HG02943 (cell line): ENCODE data around the gene LRRC8C.

ENCODE experiments used
- ATAC-seq: cut with Tn5 transposase; IDR thresholded peaks from one replicate; pipeline ENCODE4 v1.9.1; 2021; ENCODE audit warnings: mild to moderate bottlenecking, low read depth, moderate library complexity; ENCODE audit not compliant: unreplicated experiment

The LRRC8C gene

DNA sequence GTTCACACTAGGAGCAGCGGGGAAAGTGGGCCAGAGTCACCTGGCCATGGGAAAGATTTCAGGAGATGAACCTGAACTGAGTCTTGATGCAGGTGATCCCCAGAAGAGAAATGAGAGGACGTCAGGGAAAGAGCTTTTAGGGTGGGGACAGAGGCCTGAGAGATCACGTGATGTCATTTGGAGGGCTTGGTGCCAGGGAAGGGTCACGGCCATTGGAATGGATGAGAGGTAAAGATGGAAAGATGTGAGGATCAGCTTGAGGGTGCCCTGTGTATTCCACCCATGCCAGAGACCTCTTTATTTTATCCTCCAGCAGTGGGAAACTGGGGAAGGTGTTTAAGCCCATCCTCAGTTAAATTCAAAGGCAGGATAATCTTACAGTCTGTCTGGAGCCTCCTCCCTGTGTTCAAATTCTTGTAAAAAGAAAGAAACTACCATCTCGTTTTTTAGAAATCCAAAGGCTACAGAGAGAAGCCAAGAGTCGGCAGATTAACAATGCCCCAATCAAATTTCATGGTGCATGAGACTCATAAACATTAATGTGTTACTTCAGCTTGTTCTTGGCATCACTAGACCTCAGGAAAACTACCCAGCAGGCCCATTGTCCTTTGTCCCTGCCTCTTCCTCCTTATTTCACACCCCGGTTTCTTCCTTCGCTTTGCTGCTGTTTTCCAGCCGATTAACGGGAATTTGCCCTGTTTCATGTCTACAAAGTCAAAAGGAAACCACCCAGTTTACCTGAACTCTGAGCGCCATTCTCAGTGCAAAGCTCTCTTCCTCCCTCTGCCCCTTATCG lies 94.8 kb downstream of the LRRC8C start:
- ATAC-seq, result no peak

DNA sequence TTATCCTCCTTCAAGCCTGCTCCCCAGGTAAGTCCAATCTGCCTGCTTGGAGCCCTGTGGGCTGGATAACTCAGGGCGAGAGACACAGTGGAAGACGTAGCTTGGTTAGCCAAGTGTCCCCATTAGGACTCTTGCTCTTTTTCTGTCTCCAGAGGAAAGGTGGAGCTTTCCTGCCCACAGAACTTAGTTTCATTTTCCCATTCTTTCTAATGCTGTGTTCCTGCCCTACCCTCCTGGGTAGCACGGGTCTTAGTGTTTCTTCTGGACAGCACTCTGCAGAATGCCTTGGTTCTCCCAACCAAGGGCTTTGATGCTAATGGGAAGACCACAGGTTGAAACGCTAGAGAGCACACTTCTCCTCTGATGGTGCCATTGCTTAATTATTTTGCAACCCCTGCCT lies 95.5 kb downstream of the LRRC8C start:
- ATAC-seq, result no peak

DNA sequence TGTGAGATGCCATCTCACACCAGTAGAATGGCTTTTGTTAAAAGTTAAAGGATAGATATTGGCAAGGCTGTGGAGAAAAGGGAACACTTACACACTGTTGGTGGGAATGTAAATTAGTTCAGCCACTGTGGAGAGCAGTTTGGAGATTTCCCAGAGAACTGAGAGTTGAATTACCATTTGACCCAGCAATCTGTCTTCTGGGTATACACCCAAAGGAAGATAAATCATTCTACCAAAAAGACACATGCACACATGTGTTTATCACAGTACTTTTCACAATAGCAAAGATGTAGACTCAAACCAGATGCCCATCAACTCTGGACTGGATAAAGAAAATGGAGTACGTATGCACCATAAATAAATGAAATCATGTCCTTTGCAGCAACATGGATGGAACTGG lies 99.3 kb downstream of the LRRC8C start:
- no peak for ATAC-seq

DNA sequence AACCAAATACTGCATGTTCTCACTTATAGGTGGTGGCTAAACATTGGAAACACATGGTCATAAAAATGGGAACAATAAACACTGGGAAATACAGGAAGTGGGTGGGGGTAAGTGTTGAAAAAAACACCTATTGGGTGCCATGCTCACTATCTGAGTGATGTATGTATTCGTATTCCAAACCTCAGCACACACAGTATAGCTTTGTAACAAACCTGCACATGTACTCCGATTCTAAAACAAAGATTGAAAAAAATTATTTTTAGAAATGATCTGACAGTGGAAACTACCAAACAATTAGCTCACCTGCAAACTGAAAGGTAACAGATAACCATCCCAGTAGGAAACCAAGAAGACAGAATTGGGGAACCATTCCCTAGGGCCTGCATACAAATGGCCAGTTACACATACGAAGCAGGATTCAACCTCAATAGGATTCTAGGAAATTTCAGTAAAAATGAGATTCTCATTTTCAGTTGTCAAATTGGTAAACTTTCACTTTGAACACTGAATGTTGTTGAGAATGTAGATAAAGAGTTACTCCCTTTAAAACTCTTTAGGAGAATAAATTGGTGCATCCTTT lies 99.8 kb downstream of the LRRC8C start:
- ATAC-seq, result no peak

DNA sequence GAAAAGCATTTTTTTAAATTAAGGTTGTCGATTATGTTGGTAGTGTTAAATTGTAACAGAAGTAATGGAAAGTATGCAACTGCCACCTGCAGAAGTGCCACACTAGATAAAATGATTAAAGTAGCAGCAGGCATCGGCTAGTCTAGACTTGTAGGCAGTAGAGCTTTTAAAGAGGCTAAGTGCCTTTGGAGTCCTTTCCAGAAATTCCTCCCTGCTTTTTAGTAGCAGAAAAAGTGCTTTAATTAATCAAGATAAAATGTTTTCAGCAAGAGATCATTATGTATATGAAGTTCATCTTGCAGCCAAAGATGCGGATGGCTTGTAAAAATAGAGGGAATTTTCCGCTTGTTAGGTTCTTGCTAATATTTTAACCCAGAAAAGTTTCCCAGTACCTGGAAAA lies 100.8 kb downstream of the LRRC8C start:
- ATAC-seq, result no peak

DNA sequence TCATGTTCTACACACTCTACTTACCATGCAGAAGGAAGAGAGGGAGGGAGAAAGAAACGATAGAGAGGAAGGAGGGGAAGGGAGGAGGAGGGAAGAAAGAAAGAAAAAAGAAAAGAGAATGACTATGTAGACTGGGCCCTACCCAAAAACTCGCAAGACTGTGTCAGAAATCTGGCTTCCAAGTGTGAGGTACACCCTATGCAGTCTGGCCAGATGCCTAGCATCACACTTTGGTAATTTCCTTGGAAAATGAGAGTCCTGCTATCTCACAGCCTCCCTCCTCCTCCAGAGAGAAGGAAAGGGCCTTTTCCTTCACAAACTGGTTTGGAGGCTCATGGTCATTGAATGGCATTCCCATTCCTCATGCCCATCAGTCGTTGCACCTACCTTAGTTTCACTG lies 101.5 kb downstream of the LRRC8C start:
- ATAC-seq, result no peak

DNA sequence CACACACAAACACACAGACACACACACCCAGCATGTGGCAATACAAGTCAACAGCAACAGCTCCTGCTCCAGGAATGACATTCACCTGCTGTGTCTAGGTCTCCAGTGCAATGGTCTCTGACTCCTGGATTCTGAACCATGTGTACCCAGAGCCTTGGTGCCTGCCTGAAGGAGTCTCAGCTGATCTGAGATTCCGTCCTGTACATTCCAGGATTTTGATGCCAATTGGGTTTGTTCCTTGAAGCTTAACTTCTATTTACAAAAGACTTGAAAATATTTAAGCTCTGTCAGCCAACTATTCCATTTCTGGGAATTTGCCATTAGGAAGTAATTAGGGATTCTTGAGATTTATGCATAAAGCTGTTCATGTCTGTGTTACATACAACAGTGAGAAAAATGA lies 102.6 kb downstream of the LRRC8C start:
- no peak for ATAC-seq

DNA sequence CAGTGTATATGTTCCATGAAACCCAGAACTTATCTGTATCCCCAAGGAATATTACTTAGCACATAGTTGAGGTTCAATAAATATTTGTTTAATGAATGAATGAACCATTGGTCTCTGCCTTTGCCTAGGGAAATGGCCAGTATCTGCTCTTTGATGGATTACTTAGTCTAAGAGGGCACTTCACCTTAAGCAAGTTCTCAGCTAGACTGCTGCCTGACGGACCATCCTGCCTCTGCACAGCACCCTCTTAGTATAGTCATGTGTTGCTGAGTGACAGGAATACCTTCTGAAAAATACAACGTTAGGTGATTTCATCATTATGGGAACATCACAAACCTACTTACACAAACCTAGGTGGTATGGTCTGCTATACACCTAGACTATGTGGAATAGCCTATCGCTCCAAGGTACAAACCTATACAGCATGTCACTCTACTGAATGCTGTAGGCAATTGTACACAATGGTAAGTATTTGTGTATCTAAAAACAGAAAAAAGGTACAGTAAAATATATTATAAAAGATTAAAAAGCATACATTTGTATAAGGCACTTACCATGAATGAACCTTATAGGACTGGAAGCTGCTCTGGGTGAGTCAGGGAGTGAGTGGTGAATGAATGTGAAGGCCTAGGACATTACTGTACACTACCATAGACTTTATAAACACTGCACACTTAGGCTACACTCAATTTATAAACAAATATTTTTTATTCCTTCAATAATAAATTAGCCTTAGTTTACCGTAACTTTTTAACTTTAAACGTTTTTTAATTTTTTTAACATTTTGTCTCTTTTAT lies 104.2 kb downstream of the LRRC8C start:
- no peak for ATAC-seq

DNA sequence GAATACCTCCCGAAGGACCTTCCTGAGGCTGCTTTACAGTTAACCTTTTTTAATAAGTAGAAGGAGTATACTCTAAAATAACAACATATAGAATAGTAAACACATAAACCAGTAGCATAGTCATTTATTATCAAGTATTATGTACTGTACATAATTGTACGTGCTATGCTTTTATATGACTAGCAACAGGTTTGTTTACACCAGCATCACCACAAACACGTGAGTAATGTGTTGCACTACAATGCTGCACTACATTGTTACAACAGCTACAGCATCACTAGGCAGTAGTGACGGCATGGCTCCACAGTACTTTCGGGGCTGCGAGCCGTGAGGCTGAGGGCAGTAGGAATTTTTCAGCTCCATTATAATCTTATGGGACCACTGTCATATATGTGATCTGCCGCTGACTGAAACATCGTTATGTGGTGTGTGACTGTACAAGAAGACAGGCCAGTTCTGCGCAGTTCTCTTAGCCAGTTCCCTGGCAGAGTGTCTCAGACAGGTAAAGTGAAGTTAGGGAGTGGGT lies 105.1 kb downstream of the LRRC8C start:
- no peak for ATAC-seq

DNA sequence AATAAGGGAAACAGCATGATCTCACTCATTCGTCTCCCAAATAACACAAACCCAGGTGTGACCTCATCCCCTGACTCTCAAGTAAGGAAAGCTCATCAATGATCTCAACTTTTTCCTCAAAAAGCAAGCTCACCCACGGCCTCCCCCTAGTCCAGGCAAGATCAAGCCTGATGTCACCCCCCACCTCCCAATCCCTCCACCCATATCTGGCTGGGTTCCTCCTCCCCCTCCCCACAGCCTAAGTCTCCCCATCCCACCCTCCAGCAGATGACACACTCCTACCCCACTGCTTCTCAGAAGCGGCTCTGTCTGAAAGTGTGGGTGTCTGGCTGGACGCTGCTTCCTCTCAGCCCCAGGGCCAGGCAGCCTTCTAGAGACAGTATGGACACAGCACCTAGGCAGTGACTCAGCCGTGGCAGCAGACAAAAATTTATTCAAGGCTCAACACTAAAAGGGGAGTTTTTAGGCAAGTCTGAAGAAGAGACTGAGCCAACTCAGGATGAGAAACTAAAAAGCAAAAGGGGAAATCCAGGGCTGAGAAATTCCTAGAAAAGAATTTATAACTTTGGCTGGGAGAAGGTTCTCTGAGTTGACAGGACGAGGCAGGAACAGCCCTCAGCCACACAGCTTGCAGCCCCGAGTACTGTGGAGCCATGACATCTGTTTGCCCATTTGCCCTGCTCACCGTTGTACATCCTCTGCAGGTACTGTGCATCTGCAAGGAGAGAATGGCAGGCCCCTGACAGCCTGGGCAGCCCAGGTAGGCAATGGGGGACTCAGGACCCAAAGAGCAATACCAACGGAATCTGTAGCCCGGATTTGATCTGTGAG lies 106.3 kb downstream of the LRRC8C start:
- ATAC-seq, result no peak

DNA sequence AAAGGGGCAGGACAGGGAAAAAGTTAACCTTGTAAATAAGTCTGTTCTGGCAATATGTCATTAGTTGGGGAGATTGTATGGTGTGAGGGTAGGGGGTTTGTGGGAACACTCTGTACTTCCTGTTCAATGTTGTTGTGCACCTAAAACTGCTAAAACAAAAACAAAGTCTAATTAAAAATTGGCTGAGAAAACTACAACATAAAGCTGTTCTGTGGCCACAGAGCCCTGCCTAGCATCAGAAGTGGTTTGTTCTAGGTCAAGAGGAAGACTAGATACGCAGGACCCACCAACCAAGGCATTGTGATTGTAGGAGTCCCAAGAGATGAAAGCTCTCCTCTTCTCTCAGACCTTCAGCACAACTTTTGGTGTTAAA lies 106.9 kb downstream of the LRRC8C start:
- no peak for ATAC-seq

DNA sequence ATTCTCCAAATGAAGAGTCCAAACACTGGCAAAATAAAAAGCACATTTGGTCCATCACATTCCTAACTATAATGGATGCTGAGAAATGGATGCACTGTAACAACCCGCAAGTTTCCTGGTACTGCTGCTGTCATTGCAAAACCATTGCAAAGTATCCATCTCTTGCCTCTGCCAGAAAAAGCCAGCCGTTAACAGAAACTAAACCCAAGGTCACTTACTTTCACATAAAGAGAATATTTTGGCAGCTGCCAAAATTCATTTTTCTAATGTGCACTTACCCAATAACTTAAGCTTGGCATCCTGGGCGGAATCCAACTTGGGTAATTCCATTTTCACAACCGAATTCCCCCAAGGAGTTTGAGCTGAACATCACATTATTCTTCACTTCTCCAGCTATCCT lies 110.9 kb downstream of the LRRC8C start:
- no peak for ATAC-seq

DNA sequence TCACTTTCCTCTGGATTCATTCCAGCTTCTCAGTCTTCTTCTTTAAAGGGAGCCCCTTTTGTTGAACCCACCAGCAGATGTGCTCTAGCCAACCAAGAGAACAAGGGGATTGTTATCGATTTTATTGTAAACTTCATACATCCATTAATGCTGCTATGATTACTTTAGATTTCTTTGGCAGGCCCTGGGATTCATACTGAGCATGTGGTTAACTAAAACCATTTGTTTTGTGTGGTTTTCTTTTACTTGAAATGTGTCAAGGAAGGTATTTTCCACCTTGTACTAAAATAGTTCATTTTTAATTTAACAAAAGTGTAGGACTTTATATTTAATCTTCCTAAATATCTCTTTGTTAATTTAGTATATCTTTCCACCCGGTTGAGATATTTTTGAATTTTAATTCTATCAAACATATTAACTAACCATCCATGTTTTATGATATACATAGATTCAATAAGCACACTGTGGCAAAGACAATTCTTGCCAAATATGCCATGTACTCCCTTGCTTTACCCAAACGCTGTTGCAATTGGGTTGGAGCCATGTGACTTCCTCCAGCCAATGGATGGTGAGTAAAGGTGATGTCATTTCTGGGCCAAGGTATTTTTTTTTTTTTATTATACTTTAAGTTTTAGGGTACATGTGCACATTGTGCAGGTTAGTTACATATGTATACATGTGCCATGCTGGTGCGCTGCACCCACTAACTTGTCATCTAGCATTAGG lies 113.7 kb downstream of the LRRC8C start:
- ATAC-seq, result no peak

DNA sequence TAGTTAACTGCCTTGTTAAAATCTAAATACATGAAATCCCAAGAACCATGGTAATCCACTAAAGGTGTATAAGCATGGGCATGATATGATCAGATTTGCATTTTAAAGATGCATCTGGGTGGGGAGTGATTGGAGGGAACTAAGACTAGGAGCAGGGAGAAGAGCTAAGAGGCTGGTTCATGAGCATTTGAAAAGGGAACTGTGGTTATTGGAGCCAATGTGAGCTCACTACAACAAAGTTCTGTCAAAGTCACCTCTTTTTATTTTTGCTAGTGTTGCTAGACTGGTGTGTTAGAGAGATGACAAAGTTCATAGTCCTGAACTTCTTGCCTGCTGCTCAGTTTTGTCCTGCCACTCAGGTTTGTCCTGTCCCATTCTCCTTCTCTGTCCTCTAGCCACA lies 120.8 kb downstream of the LRRC8C start:
- no peak for ATAC-seq

DNA sequence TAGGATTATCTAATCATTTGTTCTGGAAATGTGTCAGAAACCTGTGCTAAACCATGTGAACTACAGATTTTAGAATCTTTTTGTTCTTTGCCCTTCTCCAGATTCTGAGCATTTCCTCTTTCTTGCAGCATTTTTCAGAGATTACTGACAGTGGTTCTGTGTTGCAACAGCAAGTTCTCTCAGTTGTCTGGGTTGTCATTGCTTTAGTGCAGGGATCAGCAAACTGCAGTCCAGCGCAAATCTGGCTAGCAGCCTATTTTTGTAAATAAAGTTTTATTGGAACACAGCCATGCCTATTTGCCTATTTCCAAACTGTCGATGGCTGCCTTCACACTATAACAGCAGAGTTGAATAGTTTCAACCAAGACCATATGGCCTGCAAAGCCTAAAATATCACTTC lies 121.6 kb downstream of the LRRC8C start:
- ATAC-seq, result no peak

DNA sequence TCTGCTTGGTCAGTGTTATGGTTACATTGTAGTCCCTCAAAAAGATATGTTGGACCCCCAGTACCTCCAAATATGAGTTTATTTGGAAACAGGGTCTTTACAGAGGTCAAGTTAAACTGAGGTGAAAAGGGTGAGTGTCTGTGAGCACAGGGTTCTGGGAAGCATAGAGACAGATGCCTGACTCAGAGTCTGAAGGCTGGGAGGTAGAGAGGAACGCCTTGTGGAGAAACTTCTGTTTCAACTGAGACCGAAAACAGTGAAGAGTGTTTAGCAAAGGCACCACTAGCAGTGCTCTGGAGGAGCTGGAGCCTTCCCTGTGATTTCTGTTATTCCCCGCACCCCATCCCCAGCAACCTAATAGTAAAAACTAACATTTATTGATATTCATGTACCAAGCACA lies 122.7 kb downstream of the LRRC8C start:
- ATAC-seq, result no peak

DNA sequence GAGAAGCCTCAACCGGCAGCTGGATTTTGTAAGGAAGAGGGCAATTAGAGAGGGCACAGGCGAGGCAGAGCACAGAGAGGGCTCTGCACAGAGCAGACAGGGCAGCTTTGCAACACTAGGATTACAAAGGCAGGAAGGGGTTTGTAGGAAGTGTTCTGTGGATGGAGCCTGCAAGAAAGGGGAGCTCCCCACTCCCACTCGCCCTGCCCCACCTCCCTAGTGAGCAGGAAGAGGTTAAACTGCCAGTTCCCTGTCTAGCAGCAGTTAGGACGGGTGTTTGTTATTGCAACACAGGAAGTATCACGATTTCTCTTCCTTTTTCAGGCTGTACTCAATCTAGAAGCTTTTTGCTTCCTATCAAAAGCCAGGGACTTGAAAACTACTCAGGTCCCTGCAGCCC lies 124.6 kb downstream of the LRRC8C start:
- no peak for ATAC-seq

DNA sequence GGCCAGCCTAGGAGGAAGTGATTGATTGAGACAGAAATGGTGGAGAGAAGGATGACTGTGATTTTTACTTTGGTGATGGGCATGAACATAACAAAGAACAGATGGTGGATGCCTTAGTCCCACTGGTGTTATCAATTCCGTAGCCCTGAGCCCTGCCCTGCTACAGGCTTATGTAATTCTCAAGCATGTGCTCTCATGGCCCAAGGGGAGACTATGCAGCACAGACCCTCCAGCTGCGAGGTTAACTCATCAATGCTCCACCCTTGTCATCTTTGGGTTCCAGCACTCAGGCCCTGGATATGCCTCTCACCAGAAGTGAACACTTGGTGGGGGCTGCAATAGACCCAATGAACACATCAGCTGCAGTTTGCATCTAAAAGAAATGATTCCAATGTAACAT lies 125.2 kb downstream of the LRRC8C start:
- no peak for ATAC-seq

DNA sequence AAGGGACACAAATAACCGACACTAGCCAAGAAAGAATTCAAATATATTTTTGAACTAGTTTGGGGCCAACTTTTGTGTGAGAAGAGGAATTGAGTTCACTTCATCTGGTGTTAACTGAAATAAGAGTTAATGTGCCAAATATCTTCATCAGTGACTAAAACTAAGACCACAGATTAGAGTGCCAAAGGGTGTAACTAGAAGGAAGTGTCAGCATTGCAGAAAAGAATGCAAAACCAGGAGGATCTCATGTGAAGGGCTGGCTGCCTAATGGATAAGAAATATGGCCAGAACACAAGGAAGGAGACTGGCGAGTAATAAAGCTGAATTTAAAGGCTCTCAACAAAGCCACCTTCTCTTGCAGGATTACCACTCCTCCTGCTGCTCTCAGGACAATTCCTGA lies 126.1 kb downstream of the LRRC8C start:
- ATAC-seq, result no peak

DNA sequence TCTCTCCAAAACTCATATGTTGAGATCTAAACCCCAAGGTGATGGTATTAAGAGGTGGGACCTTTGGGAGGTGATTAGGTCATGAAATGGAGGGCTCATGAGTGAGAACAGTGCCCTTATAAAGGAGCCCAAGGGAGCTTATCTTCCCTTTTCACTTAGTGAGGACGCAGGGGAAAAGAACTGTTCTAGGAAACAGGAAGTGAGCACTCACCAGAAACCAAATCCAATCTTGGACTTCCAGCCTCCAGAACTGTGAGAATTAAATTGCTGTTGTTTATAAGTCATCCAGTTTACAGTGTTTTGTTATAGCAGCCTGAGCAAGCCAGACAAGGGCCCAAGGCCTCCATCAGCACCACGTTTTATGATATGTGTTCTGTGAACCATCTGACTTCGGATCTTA lies 127.6 kb downstream of the LRRC8C start:
- no peak for ATAC-seq
